ENCODE results near the gene TGIF1. TPM values are rescaled to one million over a fixed set of nuclear protein-coding genes. Genes with fewer than 3 reads are reported as not detected.

TGIF1 gene
- total and polyA plus RNA-seq, 4 donors, result 49.1 to 74.5 (median 58.4) TPM

- 19 to 21% methylated on average over 45 to 58 of the region's 58 CpGs for WGBS, 2 donors
- DNase-seq (peak; percentile 58 to 76 (median 72)), ATAC-seq (ENCODE audit: insufficient read depth, low FRiP score) (no peak)
- Histone ChIP-seq H3K4me3 (peak overlapping the region; percentile 24), H3K4me1 (ENCODE audit: control insufficient read depth in 5 of 5, insufficient read depth in 5 of 5, low read length in 5 of 5) (peaks cover 0 to 8% (median 5%) of the 10 kb centered on the region in 5 donors), H3K9me3 (ENCODE audit: control insufficient read depth in 4 of 4, insufficient read depth in 3 of 4, low read length in 3 of 4) (no peaks in the 10 kb centered on the region), H3K9ac (ENCODE audit: insufficient read depth in 1 of 2, low read length in 2 of 2) (peak overlapping the region in 1 of 2 donors; percentile 32), H3K36me3 (ENCODE audit: control insufficient read depth in 4 of 4, insufficient read depth in 4 of 4, low read length in 4 of 4) (no peaks in the 10 kb centered on the region), H3K27ac (ENCODE audit: low read depth in 1 of 2, low read length in 1 of 2) (no peak overlapping the region), H3K27me3 (ENCODE audit: control insufficient read depth in 3 of 3, insufficient read depth in 3 of 3, low read length in 2 of 3) (peaks cover 0 to 31% (median 13%) of the 10 kb centered on the region in 3 donors)
- TF ChIP-seq, protein P1, sequence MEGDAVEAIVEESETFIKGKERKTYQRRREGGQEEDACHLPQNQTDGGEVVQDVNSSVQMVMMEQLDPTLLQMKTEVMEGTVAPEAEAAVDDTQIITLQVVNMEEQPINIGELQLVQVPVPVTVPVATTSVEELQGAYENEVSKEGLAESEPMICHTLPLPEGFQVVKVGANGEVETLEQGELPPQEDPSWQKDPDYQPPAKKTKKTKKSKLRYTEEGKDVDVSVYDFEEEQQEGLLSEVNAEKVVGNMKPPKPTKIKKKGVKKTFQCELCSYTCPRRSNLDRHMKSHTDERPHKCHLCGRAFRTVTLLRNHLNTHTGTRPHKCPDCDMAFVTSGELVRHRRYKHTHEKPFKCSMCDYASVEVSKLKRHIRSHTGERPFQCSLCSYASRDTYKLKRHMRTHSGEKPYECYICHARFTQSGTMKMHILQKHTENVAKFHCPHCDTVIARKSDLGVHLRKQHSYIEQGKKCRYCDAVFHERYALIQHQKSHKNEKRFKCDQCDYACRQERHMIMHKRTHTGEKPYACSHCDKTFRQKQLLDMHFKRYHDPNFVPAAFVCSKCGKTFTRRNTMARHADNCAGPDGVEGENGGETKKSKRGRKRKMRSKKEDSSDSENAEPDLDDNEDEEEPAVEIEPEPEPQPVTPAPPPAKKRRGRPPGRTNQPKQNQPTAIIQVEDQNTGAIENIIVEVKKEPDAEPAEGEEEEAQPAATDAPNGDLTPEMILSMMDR (IDR thresholded peaks at IDR 0.05; ENCODE audit: control extremely low read depth, extremely low read depth), result no peak
These were observed 48.9 kb downstream of the TGIF1 start for GRCh38 chr18:3498698-3499471.

GRCh38 chr18:3499501-3499900, 49.5 kb downstream of the TGIF1 start:
- 13 to 25% methylated on average over 10 of the region's 10 CpGs for WGBS, 2 donors
- TF ChIP-seq, protein P1 (IDR thresholded peaks at IDR 0.05; ENCODE audit: control extremely low read depth, extremely low read depth), result no peak
- no peak overlapping the region for H3K27ac ChIP-seq (ENCODE audit: low read depth in 1 of 2, low read length in 1 of 2)
- H3K4me1 ChIP-seq (ENCODE audit: control insufficient read depth in 5 of 5, insufficient read depth in 5 of 5, low read length in 5 of 5), result peaks cover 0 to 8% (median 5%) of the 10 kb centered on the region in 5 donors
- no peaks in the 10 kb centered on the region for H3K36me3 ChIP-seq (ENCODE audit: control insufficient read depth in 4 of 4, insufficient read depth in 4 of 4, low read length in 4 of 4)
- no peak for ATAC-seq (ENCODE audit: insufficient read depth, low FRiP score)
- H3K9ac ChIP-seq (ENCODE audit: insufficient read depth in 1 of 2, low read length in 2 of 2), result peak overlapping the region in 1 of 2 donors; percentile 32
- peak in 2 of 3 donors; percentile 33 to 37 for DNase-seq
- no peak overlapping the region for H3K4me3 ChIP-seq
- H3K9me3 ChIP-seq (ENCODE audit: control insufficient read depth in 4 of 4, insufficient read depth in 3 of 4, low read length in 3 of 4), result no peaks in the 10 kb centered on the region
- peaks cover 0 to 31% (median 13%) of the 10 kb centered on the region in 3 donors for H3K27me3 ChIP-seq (ENCODE audit: control insufficient read depth in 3 of 3, insufficient read depth in 3 of 3, low read length in 2 of 3)

GRCh38 chr18:3500016-3500415, 50.0 kb downstream of the TGIF1 start:
- H3K36me3 ChIP-seq (ENCODE audit: control insufficient read depth in 4 of 4, insufficient read depth in 4 of 4, low read length in 4 of 4), result no peaks in the 10 kb centered on the region
- H3K27me3 ChIP-seq (ENCODE audit: control insufficient read depth in 3 of 3, insufficient read depth in 3 of 3, low read length in 2 of 3), result peaks cover 0 to 31% (median 13%) of the 10 kb centered on the region in 3 donors

More at GRCh38 chr18:3500016-3500415, 50.0 kb downstream of the TGIF1 start:
- no peak for DNase-seq
- no peak overlapping the region for H3K9ac ChIP-seq (ENCODE audit: insufficient read depth in 1 of 2, low read length in 2 of 2)
- H3K9me3 ChIP-seq (ENCODE audit: control insufficient read depth in 4 of 4, insufficient read depth in 3 of 4, low read length in 3 of 4), result no peaks in the 10 kb centered on the region
- WGBS, 2 donors, result 28 to 46% methylated on average over 5 of the region's 5 CpGs
- no peak overlapping the region for H3K4me3 ChIP-seq
- ATAC-seq (ENCODE audit: insufficient read depth, low FRiP score), result no peak
- peaks cover 0 to 8% (median 5%) of the 10 kb centered on the region in 5 donors for H3K4me1 ChIP-seq (ENCODE audit: control insufficient read depth in 5 of 5, insufficient read depth in 5 of 5, low read length in 5 of 5)
- H3K27ac ChIP-seq (ENCODE audit: low read depth in 1 of 2, low read length in 1 of 2), result no peak overlapping the region
- TF ChIP-seq, protein P1 (IDR thresholded peaks at IDR 0.05; ENCODE audit: control extremely low read depth, extremely low read depth), result no peak

Data from lung (tissue), 12 donors.